B cell (primary cell): ENCODE results near the gene LDHAL6A. TPM values are rescaled to one million over a fixed set of nuclear protein-coding genes. Genes with fewer than 3 reads are reported as not detected.

Source experiments
- ATAC-seq: fragments of 200-7000 bp; cut with Tn5 transposase; one replicate; pipeline ENCODE4 v1.10.0; 2021; ENCODE audit warnings: low read depth, mild to moderate bottlenecking, moderate number of reproducible peaks, moderate library complexity
- CTCF ChIA-PET: fragments of 350-600 bp; sonication (Branson Sonifier 250); formaldehyde crosslinking; loops from one replicate; lab custom pipeline; 2021; ENCODE audit warnings: antibody characterized with exemption, inconsistent platforms; lab: Charles Lee
- POLR2A ChIA-PET: fragments of 350-600 bp; sonication (Branson Sonifier 250); formaldehyde crosslinking; loops from one replicate; lab custom pipeline; 2021; ENCODE audit warnings: antibody characterized with exemption; lab: Charles Lee
- DNase-seq: peaks from one replicate; pipeline ENCODE4 v3.0.0; 2013
- H2AFZ ChIP-seq: 2 replicates; pipeline ENCODE4 v1.6.1; 2012; ENCODE audit warnings: mild to moderate bottlenecking, low read depth, low read length; ENCODE audit not compliant: insufficient read depth, poor library complexity, severe bottlenecking
- H3K27ac ChIP-seq, 2 donors: 1 replicate in 1 of 2; 2 replicates in 1 of 2; pipeline ENCODE4 v1.5.1; 2012 to 2013; ENCODE audit warnings: low read length in 2 of 2, mild to moderate bottlenecking in 2 of 2, moderate library complexity in 1 of 2
- H3K27me3 ChIP-seq, 4 experiments: fragments of 200-600 bp in 1 of 4; sonication (generic) in 1 of 4; replicated peaks in 1 of 4; 1 replicate in 2 of 4; 2 replicates in 2 of 4; pipeline versions ENCODE4 v1.6.1 to v1.7.0; 2013 to 2016; ENCODE audit warnings: low read length in 3 of 4, mild to moderate bottlenecking in 2 of 4, mixed read lengths in 1 of 4, moderate library complexity in 1 of 4; ENCODE audit not compliant: insufficient read depth in 4 of 4, control insufficient read depth in 3 of 4; ENCODE audit errors: control extremely low read depth in 1 of 4
- H3K36me3 ChIP-seq, 2 experiments: replicated peaks in 1 of 2; 1 replicate in 1 of 2; 2 replicates in 1 of 2; pipeline versions ENCODE4 v1.6.1 to v1.7.1; 2013; ENCODE audit warnings: low read length in 1 of 2; ENCODE audit not compliant: insufficient read depth in 2 of 2, control insufficient read depth in 1 of 2; ENCODE audit errors: control extremely low read depth in 1 of 2, extremely low read depth in 1 of 2
- H3K4me1 ChIP-seq, 2 donors: fragments of 200-600 bp in 1 of 2; sonication (generic) in 1 of 2; 1 replicate in 1 of 2; 2 replicates in 1 of 2; pipeline versions ENCODE4 v1.5.1 to v1.6.1; 2013 to 2017; ENCODE audit warnings: low read length in 2 of 2; ENCODE audit not compliant: control insufficient read depth in 2 of 2, insufficient read depth in 2 of 2
- H3K4me2 ChIP-seq: replicated peaks from 2 replicates; pipeline ENCODE3; 2012; ENCODE audit warnings: mild to moderate bottlenecking, low read depth, low read length; ENCODE audit not compliant: poor library complexity, severe bottlenecking
- H3K4me3 ChIP-seq, 5 experiments: fragments of 200-600 bp in 1 of 5; sonication (generic) in 1 of 5; 1 replicate in 3 of 5; 2 replicates in 2 of 5; pipeline versions ENCODE4 v1.5.1 to v1.7.0; 2011 to 2016; ENCODE audit warnings: low read length in 4 of 5, mild to moderate bottlenecking in 4 of 5, low read depth in 2 of 5, control low read depth in 1 of 5, moderate library complexity in 1 of 5; ENCODE audit not compliant: insufficient read depth in 1 of 5; ENCODE audit errors: control extremely low read depth in 1 of 5, extremely low read depth in 1 of 5
- H3K79me2 ChIP-seq: fragments of 200-600 bp; sonication (generic); one replicate; pipeline ENCODE4 v1.6.0; 2016; ENCODE audit warnings: low read length; ENCODE audit not compliant: control insufficient read depth, insufficient read depth
- H3K9ac ChIP-seq: fragments of 200-600 bp; sonication (generic); 2 replicates; pipeline ENCODE4 v1.6.1; 2017; ENCODE audit warnings: mild to moderate bottlenecking, low read length, moderate library complexity
- H3K9me3 ChIP-seq, 3 donors: one replicate each; pipeline versions ENCODE4 v1.6.1 to v1.7.1; 2013; ENCODE audit warnings: low read length in 2 of 3; ENCODE audit not compliant: control insufficient read depth in 2 of 3, insufficient read depth in 1 of 3; ENCODE audit errors: control extremely low read depth in 1 of 3
- H4K20me1 ChIP-seq: 2 replicates; pipeline ENCODE4 v1.6.0; 2012; ENCODE audit warnings: mild to moderate bottlenecking, low read length; ENCODE audit not compliant: insufficient read depth, control insufficient read depth, poor library complexity, severe bottlenecking
- H3K27ac Mint-ChIP-seq: one replicate; pipeline ENCODE4 v1.8.0; 2021; ENCODE audit warnings: mixed read lengths
- H3K27me3 Mint-ChIP-seq: one replicate; pipeline ENCODE4 v1.8.0; 2021; ENCODE audit warnings: mixed read lengths
- H3K4me1 Mint-ChIP-seq: one replicate; pipeline ENCODE4 v1.8.0; 2021; ENCODE audit warnings: mixed read lengths
- H3K4me3 Mint-ChIP-seq: one replicate; pipeline ENCODE4 v1.8.0; 2021; ENCODE audit warnings: mixed read lengths
- H3K9me3 Mint-ChIP-seq: one replicate; pipeline ENCODE4 v1.8.0; 2022; ENCODE audit warnings: mixed read lengths; ENCODE audit not compliant: insufficient read depth
- CTCF ChIP-seq: fragments of 200-600 bp; IDR thresholded peaks from one replicate; pipeline ENCODE4 v1.8.0; 2022; ENCODE audit warnings: antibody characterized with exemption, mild to moderate bottlenecking
- EZH2 ChIP-seq: IDR thresholded peaks from 2 replicates; pipeline ENCODE4 v1.6.1; 2012; ENCODE audit warnings: borderline replicate concordance, low read depth, mild to moderate bottlenecking, moderate library complexity, low read length; ENCODE audit not compliant: insufficient read depth, poor library complexity, severe bottlenecking
- WGBS: methylation state at CpG from one replicate; pipeline ENCODE4 v1.1.5; 2013; ENCODE audit warnings: missing lambda C conversion rate; ENCODE audit not compliant: insufficient coverage; 5-methylcytosine and 5-hydroxymethylcytosine counted together
- intact Hi-C: fragments of 100-400 bp; cut with micrococcal nuclease; formaldehyde crosslinking; loops from one replicate; pipeline ENCODE4 v1.10.0; 2022
- polyA plus RNA-seq: library from polyadenylated mRNA; depleted of rRNA; stranded (reverse); fragments of >200 nt; gene quantifications from 2 replicates; pipeline ENCODE4 v1.2.3, GENCODE V29; 2012
- total RNA-seq, 2 donors: library from RNA; stranded (reverse); fragments of 120-200 nt in 1 of 2; gene quantifications; 1 replicate in 1 of 2; 2 replicates in 1 of 2; pipeline versions ENCODE4 v1.2.3 to v1.2.4, GENCODE V29; 2013 to 2022

LDHAL6A gene
- total and polyA plus RNA-seq, 2 donors (not counting 1 experiment from before 2014, with no cell fraction given), result 0.12 to 0.27 TPM

- no peak overlapping the region for H2AFZ ChIP-seq
- no peak overlapping the region for H3K4me3 Mint-ChIP-seq
- H3K9me3 ChIP-seq, result no peaks in the 10 kb centered on the region
- TF ChIP-seq EZH2, result no peak
- TF ChIP-seq CTCF, result no peak
- no peak overlapping the region for H3K4me2 ChIP-seq
- no peaks in the 10 kb centered on the region for H3K9me3 Mint-ChIP-seq
- peaks cover 31 to 71% of the 10 kb centered on the region in 2 experiments for H3K36me3 ChIP-seq
- ChIA-PET POLR2A (interaction anchor here (0.7 kb wide), 1 partner anchor 68 kb away, joined by 3 read pairs; no protein-coding TSS in a partner anchor), CTCF (no interaction called here)
- H3K79me2 ChIP-seq, result no peaks in the 10 kb centered on the region
- H4K20me1 ChIP-seq, result peaks cover 9% of the 10 kb centered on the region
- H3K27ac ChIP-seq, result no peak overlapping the region
- intact Hi-C loops, result no loop called here
- H3K27me3 Mint-ChIP-seq, result no peaks in the 10 kb centered on the region
- H3K27ac Mint-ChIP-seq, result no peak overlapping the region
- no peaks in the 10 kb centered on the region for H3K4me1 Mint-ChIP-seq
- no peak overlapping the region for H3K4me3 ChIP-seq
- WGBS, result 100% methylated on average over 2 of the region's 4 CpGs
- H3K4me1 ChIP-seq, result no peaks in the 10 kb centered on the region
- ATAC-seq, result no peak
- no peaks in the 10 kb centered on the region for H3K27me3 ChIP-seq
- DNase-seq, result no peak
- no peak overlapping the region for H3K9ac ChIP-seq
Measured at GRCh38 chr11:18479063-18479462, 23.4 kb downstream of the LDHAL6A start.

GRCh38 chr11:18485913-18486528, 30.4 kb downstream of the LDHAL6A start:
- H3K9ac ChIP-seq, result no peak overlapping the region
- peaks cover 9% of the 10 kb centered on the region for H4K20me1 ChIP-seq
- POLR2A ChIA-PET, result no interaction called here
- H2AFZ ChIP-seq, result no peak overlapping the region
- Mint-ChIP-seq H3K4me3 (no peak overlapping the region), H3K27ac (no peak overlapping the region), H3K4me1 (no peaks in the 10 kb centered on the region), H3K27me3 (no peaks in the 10 kb centered on the region), H3K9me3 (no peaks in the 10 kb centered on the region)
- CTCF ChIA-PET, result no interaction called here
- H3K4me1 ChIP-seq, result no peaks in the 10 kb centered on the region
- H3K27me3 ChIP-seq, result no peaks in the 10 kb centered on the region
- H3K36me3 ChIP-seq, result peaks cover 19 to 69% of the 10 kb centered on the region in 2 experiments
- no peak for ATAC-seq
- no peaks in the 10 kb centered on the region for H3K79me2 ChIP-seq
- no peak for DNase-seq
- 88% methylated on average over 7 of the region's 8 CpGs for WGBS
- H3K4me2 ChIP-seq, result no peak overlapping the region
- H3K4me3 ChIP-seq, result no peak overlapping the region
- H3K27ac ChIP-seq, result no peak overlapping the region
- intact Hi-C loops, result no loop called here
- H3K9me3 ChIP-seq, result no peaks in the 10 kb centered on the region
- no peak for TF ChIP-seq CTCF
- TF ChIP-seq EZH2, result no peak
